Astrocyte of the cerebellum (primary cell): ENCODE results near the gene KLK10.
"Not testable (repeated sequence)": the region's sequence is repeated elsewhere in the genome, so short reads cannot be mapped to it uniquely, and the experiment has no call there.

Source experiments
- DNase-seq: peaks from one replicate; pipeline ENCODE4 v3.0.0-alpha.2; 2011; ENCODE audit warnings: low read depth
- H3K4me3 ChIP-seq: 2 replicates; pipeline ENCODE4 v1.5.1; 2011; ENCODE audit warnings: mild to moderate bottlenecking, low read depth, low read length, moderate library complexity
- CTCF ChIP-seq: IDR thresholded peaks from 2 replicates; pipeline ENCODE4 v1.5.1; 2012; ENCODE audit warnings: low read length, low read depth, moderate library complexity, mild to moderate bottlenecking; ENCODE audit errors: missing control alignments
- in situ Hi-C: cut with HindIII; loops from 2 replicates; pipeline ENCODE4 v1.10.0; 2017; ENCODE audit warnings: low sequenced_read_pairs

KLK10 gene

GRCh38 chr19:50975766-50976165, 43.7 kb downstream of the KLK10 start:
- no peak overlapping the region for H3K4me3 ChIP-seq
- DNase-seq: no peak
- in situ Hi-C loops: no loop called here
- no peak for TF ChIP-seq CTCF

GRCh38 chr19:50974702-50975556, 44.6 kb downstream of the KLK10 start:
- no peak for TF ChIP-seq CTCF
- in situ Hi-C loops: no loop called here
- no peak overlapping the region for H3K4me3 ChIP-seq
- DNase-seq: no peak

GRCh38 chr19:50972795-50973376, 46.6 kb downstream of the KLK10 start:
- no peak for DNase-seq
- in situ Hi-C loops: no loop called here
- no peak overlapping the region for H3K4me3 ChIP-seq
- no peak for TF ChIP-seq CTCF

GRCh38 chr19:50969810-50970209, 49.7 kb downstream of the KLK10 start:
- DNase-seq, in situ Hi-C loops, H3K4me3 ChIP-seq: not testable (repeated sequence)

GRCh38 chr19:50969413-50969760, 50.1 kb downstream of the KLK10 start, which contains the start of gene KLK6:
Gene KLK6 (minus strand): TSS chr19:50969591. CDS start chr19:50968104, 1,487 bp downstream.
- H3K4me3 ChIP-seq: no peak within 1 kb of the TSS
- no peak for DNase-seq
- in situ Hi-C loops: no loop called here
- no peak for TF ChIP-seq CTCF

GRCh38 chr19:50968716-50969412, 50.6 kb downstream of the KLK10 start:
- H3K4me3 ChIP-seq: no peak overlapping the region
- DNase-seq: no peak
- in situ Hi-C loops: no loop called here
- no peak for TF ChIP-seq CTCF
